Measurements from ENCODE around the gene NCF2.

The NCF2 gene

GRCh38 chr1:183506561-183506960 lies 83.7 kb downstream of the NCF2 start:
- DNase-seq, result no peak
- H3K9me3 Mint-ChIP-seq, result no peaks in the 10 kb centered on the region
- CTCF ChIA-PET, result no interaction called here
- H3K4me1 Mint-ChIP-seq, result peaks cover 16% of the 10 kb centered on the region
- no peaks in the 10 kb centered on the region for H3K27me3 Mint-ChIP-seq
- peaks cover 5% of the 10 kb centered on the region for H3K36me3 Mint-ChIP-seq
- H3K4me3 Mint-ChIP-seq, result no peak overlapping the region
- no peak overlapping the region for H3K27ac Mint-ChIP-seq
